Diencephalon (tissue), 1 donor: ENCODE results near the gene POLD4. TPM values are rescaled to one million over a fixed set of nuclear protein-coding genes. Genes with fewer than 3 reads are reported as not detected.

Experiments used
- small RNA-seq: library from RNA; depleted of rRNA; stranded (forward); fragments of <200 nt; gene quantifications from one replicate; pipeline ENCODE3, GENCODE V24; 2014
- total RNA-seq: library from RNA; depleted of rRNA; stranded (reverse); fragments of >200 nt; gene quantifications from one replicate; pipeline ENCODE4 v1.2.3, GENCODE V29; 2014

The POLD4 gene
- 4.2 TPM for total RNA-seq

GRCh38 chr11:67353317-67354074, at the start of gene POLD4:
Gene POLD4, minus strand, starts transcription at chr11:67353546. Its CDS starts 147 bp downstream, at chr11:67353399.

GRCh38 chr11:67401495-67402191, 48.3 kb upstream of the POLD4 start, which contains the start of gene PPP1CA:
Gene PPP1CA, minus strand, starts transcription at chr11:67401858. Its CDS starts 76 bp downstream, at chr11:67401782.

GRCh38 chr11:67391304-67392182, 38.2 kb upstream of the POLD4 start, which contains the start of gene RAD9A:
Gene RAD9A, plus strand, starts transcription at chr11:67391986. Its CDS starts 59 bp downstream, at chr11:67392045.

GRCh38 chr11:67372993-67373647, 19.8 kb upstream of the POLD4 start, which contains the start of gene CLCF1:
Gene CLCF1, minus strand, starts transcription at chr11:67373598. Its CDS starts 59 bp downstream, at chr11:67373539.

GRCh38 chr11:67303132-67303834, 50.1 kb downstream of the POLD4 start, which contains the start of gene SSH3:
Gene SSH3, plus strand, starts transcription at chr11:67303530. Its CDS starts 96 bp downstream, at chr11:67303626.

Small RNAs within 50 kb of the gene (small RNA-seq; reads per million reads assigned to genes)
- gene RN7SKP239 (not detected), gene RNU6-1238P (not detected)

Other genes with a start within 250 kb of the POLD4 start
- 52.4 TPM for gene KDM2A, start 234.3 kb downstream of the POLD4 start, total RNA-seq
- gene GRK2, start 87.1 kb downstream of the POLD4 start, total RNA-seq: 53.3 TPM
- 57.7 TPM for gene ANKRD13D, start 64.2 kb downstream of the POLD4 start, total RNA-seq
- gene SSH3, start 50.0 kb downstream of the POLD4 start, total RNA-seq: 4.6 TPM
- gene CLCF1, start 20.1 kb upstream of the POLD4 start, total RNA-seq: not detected
- 15.5 TPM for gene RAD9A, start 38.4 kb upstream of the POLD4 start, total RNA-seq
- gene PPP1CA, start 48.3 kb upstream of the POLD4 start, total RNA-seq: 65.0 TPM
- 0.46 TPM for gene TBC1D10C, start 50.5 kb upstream of the POLD4 start, total RNA-seq
- 0.23 TPM for gene CARNS1, start 62.1 kb upstream of the POLD4 start, total RNA-seq
- 12.9 TPM for gene RPS6KB2, start 74.9 kb upstream of the POLD4 start, total RNA-seq
- not detected for gene PTPRCAP, start 84.1 kb upstream of the POLD4 start, total RNA-seq
- 28.8 TPM for gene CORO1B, start 89.9 kb upstream of the POLD4 start, total RNA-seq
- gene GPR152, start 99.2 kb upstream of the POLD4 start, total RNA-seq: not detected
- 0.23 TPM for gene CABP4, start 101.8 kb upstream of the POLD4 start, total RNA-seq
- 9.5 TPM for gene TMEM134, start 115.7 kb upstream of the POLD4 start, total RNA-seq
- 53.7 TPM for gene AIP, start 129.5 kb upstream of the POLD4 start, total RNA-seq
- 81.7 TPM for gene PITPNM1, start 151.8 kb upstream of the POLD4 start, total RNA-seq
- gene CDK2AP2, start 154.6 kb upstream of the POLD4 start, total RNA-seq: 9.5 TPM
- not detected for gene CABP2, start 169.9 kb upstream of the POLD4 start, total RNA-seq
- 215 TPM for gene GSTP1, start 230.3 kb upstream of the POLD4 start, total RNA-seq